Mammary epithelial cell (primary cell): ENCODE data around the gene POMT2.

Experiments
- CTCF ChIP-seq, 2 donors: IDR thresholded peaks in 1 of 2; conservative IDR thresholded peaks in 1 of 2; 2 replicates each; pipeline ENCODE4 v1.5.1; 2011 to 2012; ENCODE audit warnings: inconsistent platforms in 2 of 2, low read length in 2 of 2, mild to moderate bottlenecking in 2 of 2, control low read depth in 1 of 2, low read depth in 1 of 2; ENCODE audit not compliant: insufficient read depth in 1 of 2; ENCODE audit errors: extremely low read depth in 1 of 2
- EZH2 ChIP-seq: IDR thresholded peaks from 2 replicates; pipeline ENCODE4 v1.6.1; 2012; ENCODE audit warnings: low read length, inconsistent platforms, borderline replicate concordance

- no peak for TF ChIP-seq CTCF (conservative IDR thresholded peaks at IDR 0.05 in 1 of 2, IDR thresholded peaks at IDR 0.05 in 1 of 2; ENCODE audit: extremely low read depth in 1 of 2, insufficient read depth in 1 of 2, low read depth in 1 of 2, low read length in 2 of 2)
- TF ChIP-seq EZH2, result no peak
Measured at GRCh38 chr14:77314043-77314442, 6.6 kb downstream of the POMT2 start.
